GF-D8 (cell line): ENCODE data around the gene ANKRD65.
"Not testable (repeated sequence)": the region's sequence is repeated elsewhere in the genome, so short reads cannot be mapped to it uniquely, and the experiment has no call there.

Experiments used
- DNase-seq: peaks from one replicate; lab custom pipeline; 2025; lab: John Stamatoyannopoulos, UW

The ANKRD65 gene

DNA sequence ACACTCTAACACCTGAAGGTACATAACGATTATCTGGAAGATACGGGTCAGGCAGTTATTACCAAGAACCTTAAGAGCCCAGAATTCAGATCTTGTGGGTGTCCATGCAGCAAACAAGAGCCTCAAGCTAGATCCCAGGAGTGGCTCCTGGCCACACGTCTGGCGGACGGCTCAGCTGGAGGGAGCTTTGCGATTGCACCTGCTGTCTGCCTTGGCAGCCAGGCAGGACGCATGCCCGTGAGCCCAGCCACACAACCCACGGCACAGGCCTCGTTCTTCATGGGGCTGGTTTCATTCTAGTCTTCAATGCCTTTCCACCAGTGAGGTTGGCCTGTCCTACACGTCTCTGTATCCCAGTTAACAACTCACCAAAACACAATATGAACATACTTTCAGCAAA is 27.6 kb downstream of the ANKRD65 start:
- DNase-seq = no peak

DNA sequence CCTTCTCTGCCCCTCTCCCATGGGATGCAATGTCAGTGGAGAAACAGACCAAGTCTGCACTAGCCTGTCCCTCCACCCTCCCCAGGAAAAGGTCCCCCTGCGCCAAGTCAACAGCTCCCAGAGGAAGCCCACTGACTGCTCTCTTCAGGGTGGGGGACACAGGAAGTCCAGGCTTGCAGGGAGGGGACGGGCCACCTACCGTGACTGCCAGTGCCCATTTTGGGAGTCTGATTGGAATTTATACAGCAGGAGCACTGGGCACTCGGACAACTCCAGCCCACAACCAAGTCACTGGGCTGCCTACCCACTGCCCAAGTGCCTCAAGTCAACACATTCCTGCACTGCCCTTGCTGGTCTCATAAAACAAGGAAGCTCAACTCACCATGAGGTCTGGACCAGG is 28.1 kb downstream of the ANKRD65 start:
- no peak for DNase-seq

DNA sequence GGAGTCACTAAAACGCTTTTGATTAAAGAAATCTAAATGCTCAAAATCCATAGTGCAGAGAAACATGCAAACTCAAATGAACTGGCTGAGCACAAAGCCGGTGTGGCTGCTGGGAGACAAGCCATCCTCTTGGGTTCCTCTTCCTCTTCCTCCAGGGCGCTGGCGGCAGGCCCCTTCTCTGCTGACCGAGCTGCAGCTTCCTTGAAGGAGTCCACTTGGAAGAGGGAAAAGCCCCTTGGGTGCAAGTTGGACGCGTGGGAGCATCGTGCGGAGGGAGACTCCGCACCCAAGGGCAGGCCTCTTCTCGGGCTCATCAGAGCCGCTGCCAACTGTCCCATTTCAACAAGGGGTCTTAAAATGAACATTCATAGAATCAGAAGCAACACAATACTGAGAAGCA is 29.9 kb downstream of the ANKRD65 start:
- DNase-seq = no peak

DNA sequence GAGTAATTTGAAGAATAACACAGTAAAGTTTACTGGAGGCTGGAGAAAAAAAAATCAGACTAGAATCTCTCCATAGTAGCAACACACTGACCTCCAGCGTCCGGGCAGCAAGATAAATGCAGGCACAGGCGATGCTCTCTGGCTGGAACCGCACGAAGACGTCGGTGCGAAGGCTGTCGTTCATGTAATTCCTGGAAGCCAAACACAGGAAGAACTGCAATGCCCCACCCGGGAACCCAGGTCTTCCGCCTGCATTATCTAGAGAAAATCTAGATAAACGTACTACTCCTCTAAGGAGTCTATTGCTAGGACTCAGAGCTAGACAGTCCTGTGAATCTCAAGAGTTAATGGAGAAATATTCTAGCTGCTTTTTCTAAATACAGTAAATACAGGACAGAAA is 30.4 kb downstream of the ANKRD65 start:
- DNase-seq = no peak

DNA sequence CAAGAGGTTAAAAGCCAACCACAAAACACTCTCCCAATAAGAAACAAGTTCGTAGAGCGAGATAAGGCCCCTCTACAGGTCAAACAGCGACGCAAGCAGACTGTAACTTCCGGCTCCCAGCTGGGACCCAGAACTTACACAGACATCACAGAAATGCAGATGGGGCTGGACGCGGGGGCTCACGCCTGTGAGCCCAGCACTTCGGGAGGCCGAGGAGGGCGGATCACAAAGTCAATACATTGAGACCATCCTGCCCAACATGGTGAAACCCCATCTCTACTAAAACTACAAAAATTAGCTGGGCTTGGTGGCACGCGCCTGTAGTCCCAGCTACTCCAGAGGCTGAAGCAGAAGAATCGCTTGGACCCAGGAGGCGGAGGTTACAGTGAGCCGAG is 33.0 kb downstream of the ANKRD65 start:
- no peak for DNase-seq

DNA sequence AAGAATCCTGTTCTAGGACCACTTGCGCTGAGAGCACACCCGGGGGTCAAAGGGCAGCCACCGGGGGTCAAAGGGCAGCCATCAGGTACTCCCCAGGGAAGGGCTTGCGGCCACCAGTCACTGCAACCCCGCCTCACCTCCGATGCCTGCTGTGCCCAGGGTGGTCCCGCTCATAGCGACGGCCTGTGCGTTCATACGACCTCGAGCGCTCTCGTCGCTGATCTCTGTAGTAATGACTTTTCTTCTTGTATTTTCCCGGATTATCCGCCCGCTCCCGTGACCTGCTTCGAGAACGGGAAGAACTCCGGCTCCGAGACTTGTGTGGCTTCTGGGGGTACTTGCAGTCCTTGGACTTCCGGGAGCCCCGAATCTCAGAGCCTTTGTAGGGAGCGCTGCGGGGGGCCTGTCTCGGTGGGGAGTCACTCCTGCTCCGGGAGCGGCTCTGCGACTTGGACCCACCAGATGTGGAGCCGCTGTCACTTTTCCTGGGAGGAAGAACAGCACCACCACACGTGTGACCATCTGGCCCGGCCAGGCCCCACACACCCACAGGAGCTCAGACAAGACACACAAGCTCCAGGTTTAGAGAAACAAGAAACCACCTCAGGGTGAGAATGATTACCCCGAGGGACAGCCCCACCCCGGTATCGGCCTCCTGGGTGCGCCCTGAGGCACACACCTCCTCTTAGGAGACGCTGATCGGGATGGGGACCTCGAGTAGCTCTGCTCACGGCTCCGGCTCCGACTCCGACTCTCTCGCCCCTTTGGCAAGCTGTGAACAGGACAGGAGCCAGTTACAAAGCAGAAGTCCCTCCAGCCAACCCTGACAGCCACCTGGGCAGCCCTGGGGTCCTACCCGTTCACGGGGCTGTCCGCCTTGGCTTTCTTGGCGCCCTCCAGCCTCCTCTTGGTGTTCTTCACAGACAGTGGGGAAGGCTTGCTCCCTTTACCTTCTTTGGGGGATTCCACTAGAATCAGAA is 33.7 kb downstream of the ANKRD65 start:
- no peak for DNase-seq

DNA sequence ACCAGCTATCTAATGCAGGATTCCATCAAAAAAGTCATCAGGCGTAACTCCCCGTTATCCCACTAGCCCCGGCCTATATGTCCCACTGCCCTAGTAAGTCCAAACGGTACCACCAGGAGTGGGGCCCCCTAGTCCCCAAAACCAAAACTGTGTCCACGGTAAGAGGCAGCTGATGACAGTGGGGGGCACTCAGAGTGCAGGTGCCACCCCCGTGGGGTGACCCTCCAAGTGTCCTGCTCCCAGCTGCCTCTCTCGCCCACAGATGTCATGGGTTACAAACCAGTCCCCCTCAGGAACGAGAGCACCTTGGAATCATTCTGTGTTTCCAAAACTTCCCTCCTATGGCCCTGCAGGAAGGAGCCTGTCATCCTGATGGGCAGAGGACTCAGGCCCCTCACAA is 35.1 kb downstream of the ANKRD65 start:
- DNase-seq = no peak

DNA sequence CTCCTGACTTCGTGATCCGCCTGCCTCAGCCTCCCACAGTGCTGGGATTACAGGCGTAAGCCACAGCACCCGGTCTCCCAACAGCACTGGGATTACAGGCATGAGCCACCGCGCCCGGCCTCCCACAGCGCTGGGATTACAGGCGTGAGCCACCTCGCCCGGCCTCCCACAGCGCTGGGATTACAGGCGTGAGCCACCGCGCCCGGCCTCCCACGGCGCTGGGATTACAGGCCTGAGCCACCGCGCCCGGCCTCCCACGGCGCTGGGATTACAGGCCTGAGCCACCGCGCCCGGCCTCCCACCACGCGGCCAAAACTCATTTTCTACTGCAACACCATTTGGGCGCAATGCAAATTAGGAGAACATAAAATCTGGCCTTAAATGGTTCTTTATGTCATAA is 35.7 kb downstream of the ANKRD65 start:
- not testable (repeated sequence) for DNase-seq

DNA sequence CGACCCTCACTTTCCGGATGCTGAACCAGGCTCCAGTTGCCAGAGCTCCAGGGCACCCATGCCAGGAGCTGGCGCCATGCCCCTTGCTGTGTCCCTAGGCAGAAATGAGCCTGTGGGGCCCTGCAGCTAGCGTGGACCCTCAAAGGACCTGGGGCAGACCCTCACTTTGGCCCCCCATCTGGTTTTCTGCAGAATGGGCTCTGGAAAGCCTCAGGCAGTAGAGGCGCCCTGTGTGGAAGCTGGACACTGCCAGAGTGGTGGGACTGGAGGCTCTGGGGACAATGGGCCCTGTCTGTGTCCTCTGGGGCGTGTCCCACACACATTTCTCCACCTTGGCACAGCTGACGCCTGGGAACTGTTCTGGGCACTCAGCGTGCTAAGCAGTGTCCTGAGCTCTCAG is 39.8 kb downstream of the ANKRD65 start:
- DNase-seq = no peak

DNA sequence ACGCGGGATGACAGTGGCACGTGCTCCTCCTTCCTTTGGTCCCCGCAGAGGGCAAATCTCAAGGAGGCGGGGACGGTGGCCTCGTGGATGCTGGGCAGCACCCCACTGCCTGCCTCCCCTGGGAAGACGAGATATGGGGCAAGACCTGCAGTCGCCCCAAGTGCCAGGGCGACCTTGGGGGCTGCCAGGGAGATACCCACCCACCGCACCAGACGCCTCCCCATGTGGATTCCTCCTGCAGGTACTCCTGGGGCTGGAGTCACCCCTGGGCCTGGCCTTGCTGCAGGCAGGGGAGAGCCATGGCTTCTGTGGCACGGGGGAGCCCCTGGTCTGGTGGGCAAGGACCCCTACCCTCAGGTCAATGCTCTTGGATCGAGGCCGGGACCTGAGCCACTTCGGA is 40.2 kb downstream of the ANKRD65 start:
- no peak for DNase-seq

DNA sequence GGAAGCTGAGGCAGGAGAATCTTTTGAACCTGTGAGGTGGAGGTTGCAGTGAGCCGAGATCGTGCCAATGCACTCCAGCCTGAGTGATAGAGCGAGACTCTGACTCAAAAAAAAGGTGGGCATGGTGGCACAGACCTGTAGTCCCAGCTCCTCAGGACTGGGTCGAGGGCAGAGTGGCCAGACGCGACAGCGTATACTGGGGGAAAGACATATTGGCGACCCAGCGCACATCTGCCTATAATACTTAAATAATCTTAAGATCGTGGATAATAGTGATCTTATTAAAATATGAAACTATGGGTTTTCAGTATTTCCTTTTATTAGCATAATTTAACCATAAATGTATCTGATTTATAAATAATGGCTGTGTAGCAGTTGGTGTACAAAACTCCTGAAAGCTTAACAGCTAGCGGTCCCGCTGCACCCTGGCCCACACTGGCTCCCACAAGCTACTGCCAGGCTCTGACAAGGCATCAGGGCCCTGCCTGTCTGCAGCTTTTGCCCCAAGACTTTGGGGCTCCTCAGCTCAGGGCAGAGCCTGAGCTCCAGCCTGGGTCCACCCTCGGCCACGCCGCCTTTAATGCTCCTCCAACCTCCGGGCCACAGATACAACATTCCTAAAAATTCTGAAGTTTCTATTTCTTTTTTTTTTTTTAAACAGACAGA is 43.4 kb downstream of the ANKRD65 start:
- DNase-seq = no peak

DNA sequence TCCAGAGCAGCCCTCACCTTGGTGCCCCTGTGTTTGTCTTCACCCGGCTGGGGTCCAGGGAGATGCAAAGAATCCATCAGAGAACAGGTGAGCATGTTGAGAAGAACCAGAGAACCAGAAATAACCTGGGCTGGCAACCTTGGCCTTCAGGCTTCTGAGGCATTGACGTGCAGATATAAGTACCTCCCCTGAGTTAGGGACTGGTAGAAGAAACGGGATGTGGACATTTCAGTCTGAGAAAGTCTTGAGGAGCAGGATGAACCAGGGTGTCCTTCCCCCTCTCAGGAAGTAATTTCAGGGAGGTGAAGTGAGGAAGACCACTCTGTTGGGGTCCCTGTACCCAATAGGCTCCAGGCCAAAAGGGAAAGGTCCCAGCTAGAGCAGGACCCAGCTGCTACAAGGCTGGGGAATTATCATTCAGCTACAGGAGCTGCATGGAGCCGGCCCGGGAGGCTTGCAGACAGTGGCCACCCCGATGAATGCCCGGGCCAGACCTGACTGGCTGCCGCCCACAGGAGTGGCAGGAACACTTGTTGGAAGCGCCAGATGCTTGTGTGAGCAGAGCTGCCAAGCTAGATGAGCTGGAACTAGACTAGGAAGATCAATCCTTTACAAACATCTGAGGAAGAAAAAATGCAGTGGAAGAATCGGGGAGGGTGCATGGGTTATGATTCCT is 44.4 kb downstream of the ANKRD65 start:
- no peak for DNase-seq

DNA sequence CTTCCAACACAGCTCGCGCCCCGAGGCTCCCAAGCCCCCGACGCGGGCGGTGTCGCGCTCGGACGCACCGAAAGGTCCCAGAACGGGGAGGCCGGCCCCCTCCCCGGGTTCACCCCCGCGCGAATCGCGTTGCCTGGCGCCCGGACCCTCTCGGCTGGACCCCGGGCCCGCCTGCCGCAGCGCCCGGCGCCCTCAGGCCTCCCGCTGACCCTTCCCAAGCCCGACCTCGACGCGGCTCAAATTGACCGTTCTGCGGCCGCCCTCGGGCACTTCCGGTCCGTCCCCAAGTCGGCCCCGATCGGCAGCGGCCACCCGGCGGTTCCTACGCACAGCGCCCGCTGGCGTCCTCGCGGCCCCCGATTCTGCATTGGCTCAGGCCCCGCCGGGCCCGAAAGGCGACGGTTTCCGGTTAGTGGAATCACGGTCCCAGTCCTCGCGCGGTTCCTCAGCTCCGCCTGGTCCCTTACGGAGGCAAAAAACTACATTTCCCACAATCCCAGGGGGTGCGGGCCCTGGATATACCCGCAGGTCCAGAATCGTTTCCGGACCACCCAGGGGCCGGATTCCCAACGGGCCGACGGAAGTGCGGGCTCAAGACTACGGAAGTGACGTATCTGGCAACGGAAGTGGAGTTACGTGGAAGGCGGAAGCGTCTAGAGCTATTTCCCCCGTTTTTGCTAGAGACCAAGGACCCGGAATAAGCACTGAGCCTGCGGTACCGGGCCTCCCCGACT is 46.0 kb downstream of the ANKRD65 start, which contains the start of gene AURKAIP1:
TSS of gene AURKAIP1 (minus strand) at position 279 of the 734 bp plus-strand sequence. CDS start 451 bp downstream, outside the sequence.
- DNase-seq = peak; percentile 97

DNA sequence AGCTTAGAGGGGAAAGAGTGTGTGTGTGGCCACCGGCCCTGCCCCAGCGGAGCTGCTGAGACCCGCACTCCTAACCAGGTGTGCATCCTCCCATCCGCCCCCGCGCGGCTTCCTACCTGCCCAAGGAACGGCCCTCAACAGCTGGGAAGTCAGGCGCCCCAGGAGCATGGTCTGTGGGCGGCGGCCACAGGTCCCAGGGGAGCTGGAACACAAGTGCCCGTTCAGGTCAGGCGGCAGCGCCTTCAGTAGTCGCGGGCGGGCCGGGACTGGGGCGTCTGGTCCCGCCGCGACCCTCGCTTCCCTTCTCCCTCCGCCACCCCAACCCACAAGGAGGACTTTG is 46.5 kb downstream of the ANKRD65 start:
- no peak for DNase-seq

DNA sequence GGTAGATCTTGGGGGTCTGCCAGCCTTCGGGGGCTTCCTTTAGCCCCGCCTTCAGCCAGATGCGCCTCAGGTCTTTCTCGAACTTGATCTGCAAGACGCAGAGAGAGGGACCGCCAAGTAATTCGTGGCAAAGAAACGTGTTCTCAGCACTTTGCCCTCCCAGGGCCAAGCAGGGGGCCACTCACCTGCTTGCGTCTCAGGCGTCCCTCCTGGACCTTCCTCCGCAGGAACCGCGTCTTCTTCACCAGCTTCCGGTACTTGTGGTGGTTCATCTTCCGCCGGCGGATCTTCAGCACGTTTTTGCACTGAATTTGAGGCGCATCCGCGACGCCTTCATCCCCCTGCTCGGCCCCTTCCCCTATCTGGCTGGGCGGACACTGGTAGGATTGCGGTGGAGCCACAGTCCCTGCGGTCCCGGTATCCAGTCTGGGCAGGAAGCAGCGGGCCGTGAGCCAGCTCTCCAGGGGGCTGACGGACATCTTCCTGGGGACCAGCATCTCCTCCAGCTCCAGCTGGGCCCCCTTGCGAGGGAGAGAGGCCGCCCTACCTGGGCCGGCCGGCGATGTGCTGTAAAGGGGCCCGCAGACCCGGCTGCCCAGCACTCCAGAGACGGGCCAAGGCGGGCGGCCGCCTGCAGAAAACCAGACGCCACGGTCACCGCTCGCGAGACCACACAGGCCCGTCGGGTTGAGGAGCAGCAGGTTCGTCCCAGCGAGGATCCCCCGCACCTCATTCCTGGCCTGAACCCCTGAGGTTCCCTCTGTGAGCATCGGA is 47.1 kb downstream of the ANKRD65 start:
- no peak for DNase-seq

DNA sequence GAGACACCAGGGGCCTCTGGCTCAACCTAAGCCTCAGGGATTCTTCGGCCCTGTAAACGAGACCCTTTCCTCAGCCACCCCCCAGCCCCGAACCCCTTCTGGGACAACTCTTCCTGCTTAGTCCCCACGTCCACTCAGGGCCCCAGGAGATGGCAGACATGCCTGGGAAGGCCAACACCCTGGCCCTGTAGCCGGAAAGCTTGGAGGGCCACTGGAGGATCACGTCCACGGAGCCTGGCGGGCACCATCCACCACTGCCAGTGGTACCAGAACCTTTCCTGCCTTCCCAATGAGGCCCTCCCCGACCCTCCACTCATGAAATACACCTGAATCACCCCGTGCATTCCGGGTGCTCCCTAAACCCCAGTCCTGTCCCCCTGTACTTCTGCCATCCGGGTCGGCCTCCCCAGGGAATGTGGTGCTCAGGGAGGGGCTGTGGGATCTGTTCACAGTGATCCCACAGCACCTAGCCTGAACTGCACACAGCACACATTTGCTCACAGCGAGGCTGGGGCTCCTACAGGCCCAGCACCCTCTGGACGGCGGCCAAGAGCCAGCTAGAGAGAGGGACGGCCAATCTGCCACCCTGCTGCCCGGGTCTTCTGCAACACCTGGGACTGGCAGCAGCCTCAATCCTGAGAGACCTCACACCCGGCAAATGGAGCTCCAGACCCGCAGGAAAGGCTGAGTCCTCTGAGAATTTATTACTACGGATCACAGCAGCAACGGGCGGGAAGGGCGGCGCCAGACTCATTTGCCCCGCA is 47.8 kb downstream of the ANKRD65 start:
- DNase-seq = no peak

DNA sequence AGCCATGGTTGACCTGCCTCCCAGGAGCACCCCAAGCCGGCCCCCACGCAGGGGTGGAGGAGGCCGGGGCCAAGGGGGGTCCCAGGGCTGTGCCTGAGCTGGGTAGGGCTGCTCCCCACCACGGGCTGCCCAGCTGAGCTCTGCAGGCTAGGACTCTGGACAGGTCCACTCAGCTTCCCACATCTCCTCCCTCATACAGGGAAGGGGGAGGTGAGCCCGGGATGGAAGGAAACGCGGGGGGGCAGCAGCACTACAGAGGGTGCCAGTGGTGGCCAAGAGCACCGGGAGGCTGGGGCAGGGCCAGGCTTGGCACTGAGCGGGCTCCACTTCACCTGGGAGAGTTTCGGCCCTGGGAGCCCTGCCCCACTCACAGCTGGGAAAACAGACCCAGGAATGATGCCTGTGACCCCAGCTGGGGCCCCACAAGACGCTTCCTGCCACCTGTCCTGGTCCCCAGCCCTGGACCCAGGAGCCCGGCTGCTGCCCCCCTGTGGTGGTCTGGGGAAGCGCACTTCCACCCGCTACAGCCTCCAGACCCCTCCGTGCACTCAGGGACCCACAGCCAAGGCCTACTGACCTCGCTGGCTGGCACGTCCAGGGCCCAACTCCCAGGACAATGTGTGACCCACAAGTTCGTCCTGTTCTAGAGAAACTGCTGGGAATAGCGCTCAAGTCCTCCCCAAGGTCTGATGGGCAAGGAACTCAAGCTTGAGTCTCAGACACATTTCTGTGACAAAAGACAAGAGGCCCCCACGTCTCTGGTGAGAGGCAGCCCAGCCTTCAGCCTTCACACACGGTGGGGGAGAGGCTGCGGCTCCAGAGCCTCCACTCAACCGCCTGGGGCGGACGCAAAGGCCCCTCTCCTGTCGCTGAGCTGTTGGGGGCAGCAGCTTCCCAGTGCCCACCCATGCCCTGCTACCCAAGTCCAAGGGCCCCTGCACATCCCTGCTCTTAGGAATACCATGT is 49.0 kb downstream of the ANKRD65 start:
- DNase-seq = peak; percentile 9

DNA sequence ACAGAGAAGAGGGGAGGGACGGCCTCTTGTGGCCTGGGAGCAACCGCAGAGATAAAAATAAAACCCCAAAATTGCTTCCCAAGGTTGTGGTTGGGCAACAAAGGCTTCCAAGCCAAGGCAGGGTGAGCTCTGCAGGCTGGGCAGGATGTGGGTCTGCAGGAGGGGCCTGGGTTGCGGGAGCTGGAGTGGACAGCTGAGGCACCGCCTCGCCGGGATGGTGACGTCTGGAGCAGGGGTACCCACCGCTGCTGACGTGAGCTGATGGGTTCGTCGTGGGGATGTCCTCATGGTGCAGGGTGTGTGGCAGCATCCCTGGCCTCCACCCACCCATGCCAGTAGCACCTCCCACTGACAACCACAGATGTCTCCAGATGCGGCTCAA is 49.7 kb downstream of the ANKRD65 start:
- peak; percentile 61 for DNase-seq

DNA sequence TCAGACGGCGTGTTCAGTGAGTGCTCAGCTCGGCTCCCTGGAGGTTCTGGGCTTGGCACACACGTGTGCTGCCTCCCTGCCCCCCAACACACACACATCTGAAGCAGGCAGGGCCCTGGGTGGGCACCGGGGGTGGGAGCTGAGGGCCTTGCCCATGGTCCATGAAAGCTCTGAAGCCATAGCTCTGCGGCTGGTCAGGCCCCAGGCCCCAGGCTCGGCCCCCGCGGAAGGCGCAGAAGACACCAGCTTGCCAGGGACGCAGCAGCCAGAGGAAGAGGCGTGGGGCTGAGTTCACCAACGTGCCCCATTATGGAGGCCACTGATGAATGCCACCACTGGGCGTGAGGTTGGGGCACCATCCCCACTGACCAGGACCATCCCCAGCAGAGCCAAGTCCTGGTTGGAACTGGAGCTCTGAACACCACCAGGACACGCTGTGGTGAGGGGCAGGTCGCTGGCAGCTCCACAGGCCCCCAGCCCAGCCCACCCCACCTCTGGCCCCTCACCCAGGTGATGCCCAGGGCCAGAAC is 50.2 kb downstream of the ANKRD65 start:
- DNase-seq = no peak
